Measurements from ENCODE around the gene DNAJB5. TPM values are rescaled to one million over a fixed set of nuclear protein-coding genes. Genes with fewer than 3 reads are reported as not detected.

The DNAJB5 gene
- polyA plus RNA-seq, 3 donors: 9.9 to 12.0 (median 10.0) TPM

GRCh38 chr9:34976992-34977391 is 12.6 kb upstream of the DNAJB5 start:
- no peak for DNase-seq

GRCh38 chr9:34980181-34980761 is 9.3 kb upstream of the DNAJB5 start:
- no peak for DNase-seq

DNA sequence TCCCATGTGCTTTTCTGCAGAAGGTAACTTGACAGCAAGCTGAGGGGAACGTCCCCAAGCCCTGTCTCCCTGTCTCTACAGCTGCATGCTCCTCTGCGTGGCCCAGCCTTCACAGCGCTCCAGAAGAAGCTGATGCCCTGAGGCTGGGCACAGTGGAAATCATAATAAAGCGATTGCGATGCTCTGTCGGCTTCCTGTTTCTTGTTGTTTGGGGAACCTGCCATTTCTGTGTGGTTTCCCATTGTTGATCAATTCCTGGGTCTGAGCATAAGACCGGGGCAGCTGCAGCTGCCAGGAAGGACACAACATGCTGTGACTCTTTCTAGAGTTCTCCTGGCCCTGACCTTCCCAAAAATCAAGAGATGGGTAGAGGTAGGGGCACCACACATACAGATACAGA is 7.2 kb upstream of the DNAJB5 start:
- DNase-seq: no peak

- DNase-seq: no peak
These were observed 6.3 kb upstream of the DNAJB5 start for GRCh38 chr9:34983209-34983608.

- DNase-seq: peak; percentile 78
These were observed 5.5 kb upstream of the DNAJB5 start for GRCh38 chr9:34984049-34984448.

GRCh38 chr9:34985311-34985899 is 4.1 kb upstream of the DNAJB5 start:
- DNase-seq: peak; percentile 50

GRCh38 chr9:34986540-34987047 is 3.0 kb upstream of the DNAJB5 start:
- DNase-seq: peak; percentile 43

- no peak for DNase-seq
These were observed 2.2 kb upstream of the DNAJB5 start for GRCh38 chr9:34987160-34987901.

DNA sequence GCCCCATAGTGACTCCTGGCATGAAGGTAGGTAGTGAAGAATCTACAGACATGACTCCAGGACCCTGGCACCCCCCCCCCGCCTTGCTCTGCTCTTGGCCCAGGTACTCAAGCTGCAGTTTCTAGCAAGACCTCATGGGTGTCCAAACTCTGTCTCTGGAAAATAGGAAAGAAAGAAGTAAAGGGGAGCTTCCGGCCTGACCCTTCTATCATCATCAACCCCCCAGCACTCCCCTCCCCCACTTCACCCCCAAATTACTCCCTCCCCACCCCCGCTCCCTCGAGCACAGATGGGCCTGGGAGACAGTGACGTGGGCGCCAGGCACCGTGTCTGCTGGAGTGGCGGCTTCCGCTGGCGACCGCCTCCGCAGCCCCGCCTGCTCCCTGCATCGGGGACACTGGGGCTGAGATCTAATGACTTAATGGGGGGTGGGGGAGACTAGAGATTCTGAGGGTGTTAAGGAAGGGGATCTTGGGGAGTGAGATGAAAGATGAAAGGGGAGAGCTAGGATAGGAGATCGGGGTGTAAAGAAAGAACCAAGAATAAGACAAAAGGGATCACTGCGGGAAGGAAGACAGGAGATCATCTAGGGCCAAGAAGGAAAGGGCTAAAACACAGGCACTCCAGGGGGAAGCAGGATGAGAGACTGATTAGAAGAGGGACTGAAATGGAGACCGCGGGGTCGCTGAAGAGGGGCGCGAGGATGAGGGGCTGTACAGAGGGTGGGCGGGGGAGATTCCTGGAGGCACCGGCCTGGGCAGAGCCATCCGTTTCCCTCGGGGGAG is 1.1 kb upstream of the DNAJB5 start:
- DNase-seq: no peak

GRCh38 chr9:34989946-34990635 is 546 bp downstream of the DNAJB5 start:
- DNase-seq: peak; percentile 86

DNA sequence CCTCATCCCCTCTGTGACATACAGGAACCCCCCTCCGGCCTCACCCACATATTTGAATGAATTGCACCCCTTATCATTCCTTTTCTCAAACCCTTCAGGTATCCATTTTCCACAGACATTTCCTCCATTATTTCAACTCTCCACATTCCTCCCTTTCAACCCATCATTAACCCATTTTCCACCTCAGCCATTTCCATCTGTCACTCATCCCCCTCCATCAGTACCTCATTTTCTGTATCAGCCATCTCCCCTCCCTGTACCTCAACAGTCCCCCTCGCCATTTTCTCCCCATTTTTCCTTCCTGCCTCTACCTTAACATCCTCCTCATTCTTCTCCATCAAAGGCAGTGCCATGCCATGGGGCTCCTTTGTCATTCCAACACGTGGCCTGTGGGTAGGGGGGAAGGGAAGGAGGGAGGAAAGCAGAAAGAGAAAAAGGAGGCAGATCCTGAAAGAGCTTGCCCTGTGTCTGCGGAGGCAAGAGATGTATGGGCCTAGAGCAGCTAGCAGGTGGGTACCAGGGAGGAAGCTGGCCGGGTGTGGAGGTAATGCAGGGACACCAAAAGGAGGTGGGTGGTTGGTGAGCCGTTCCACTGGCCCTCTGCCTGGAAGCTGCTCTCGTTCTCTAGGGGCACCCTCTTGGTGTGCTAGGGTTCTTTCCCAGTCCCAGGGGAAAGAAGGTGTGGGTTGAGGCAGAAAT is 1.5 kb downstream of the DNAJB5 start:
- no peak for DNase-seq

DNA sequence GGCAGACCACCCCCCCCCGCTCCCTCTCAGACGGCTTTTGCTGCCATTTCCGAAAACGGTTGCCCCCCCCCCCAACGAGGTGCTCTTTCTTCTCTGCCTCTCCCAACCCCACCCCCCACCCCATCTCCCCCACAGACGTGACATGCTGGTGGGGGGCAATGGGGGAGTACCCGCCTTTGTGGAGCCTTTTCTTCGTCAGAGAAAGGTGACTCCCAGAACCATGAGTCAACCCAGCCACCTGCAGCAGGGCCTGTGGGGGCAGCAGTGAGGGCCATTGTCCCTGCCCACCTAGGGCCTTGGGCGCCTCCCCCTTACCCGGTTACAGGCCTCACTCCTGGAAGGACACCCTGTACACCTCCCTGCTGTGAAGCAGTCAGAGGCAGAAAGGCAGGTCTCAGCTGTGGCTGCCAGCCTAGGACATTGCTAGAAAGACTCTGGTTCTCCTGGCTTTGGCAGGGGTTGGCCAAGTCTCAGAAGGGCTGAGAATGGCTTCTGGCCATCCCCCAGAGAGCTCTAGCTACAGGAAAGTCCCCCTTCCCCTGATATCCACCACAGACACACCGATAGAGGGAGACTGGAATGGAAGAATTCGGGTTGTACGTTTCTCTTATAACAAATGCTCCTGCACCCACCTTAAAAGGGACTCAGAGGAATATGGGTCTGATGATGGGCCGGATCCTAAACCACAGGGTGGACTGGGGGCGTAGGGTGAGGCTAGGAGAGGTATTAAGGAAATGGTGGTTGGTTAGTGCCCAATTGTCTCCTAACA is 2.2 kb downstream of the DNAJB5 start:
- DNase-seq: no peak

- DNase-seq: no peak
These were observed 2.9 kb downstream of the DNAJB5 start for GRCh38 chr9:34992376-34992951.

DNA sequence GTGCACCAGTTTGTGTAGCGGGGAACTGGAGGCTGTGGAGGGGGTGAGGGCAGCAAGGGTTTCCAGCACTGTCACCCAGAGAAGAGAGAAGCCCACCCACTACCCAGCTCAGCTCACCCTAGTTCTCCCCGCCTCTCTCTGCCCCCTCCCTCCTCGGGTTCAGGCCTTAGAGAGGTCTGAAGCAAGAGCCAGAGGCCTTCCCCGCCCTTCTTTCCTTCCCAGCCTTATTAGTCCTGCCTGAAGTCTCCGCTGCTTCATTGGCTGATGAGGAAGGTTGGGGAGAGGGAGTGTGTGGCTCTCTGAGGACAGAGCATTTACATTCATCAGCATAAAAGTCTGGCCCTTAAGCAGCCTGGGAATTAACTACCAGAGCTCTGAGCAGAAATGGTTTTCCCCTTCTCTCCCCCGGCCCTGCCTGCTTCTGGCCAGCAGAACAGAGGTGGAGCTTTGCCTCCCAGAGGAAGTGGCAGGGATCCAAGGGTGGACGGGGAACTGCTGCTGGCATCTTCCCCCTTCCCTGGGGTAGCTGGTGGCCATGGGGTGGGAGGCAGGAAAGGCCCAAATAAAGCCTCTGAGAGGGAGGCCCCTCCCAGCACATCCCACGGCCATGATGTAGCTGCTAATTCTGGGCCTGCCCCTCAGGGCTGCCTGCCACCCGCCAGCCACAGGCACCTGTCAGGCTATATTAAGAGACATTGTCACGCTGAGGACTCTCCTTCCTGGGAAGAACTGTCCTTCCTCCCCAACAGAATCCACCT is 4.1 kb downstream of the DNAJB5 start:
- DNase-seq: peak; percentile 42

GRCh38 chr9:34994260-34994899 is 4.8 kb downstream of the DNAJB5 start:
- DNase-seq: no peak

DNA sequence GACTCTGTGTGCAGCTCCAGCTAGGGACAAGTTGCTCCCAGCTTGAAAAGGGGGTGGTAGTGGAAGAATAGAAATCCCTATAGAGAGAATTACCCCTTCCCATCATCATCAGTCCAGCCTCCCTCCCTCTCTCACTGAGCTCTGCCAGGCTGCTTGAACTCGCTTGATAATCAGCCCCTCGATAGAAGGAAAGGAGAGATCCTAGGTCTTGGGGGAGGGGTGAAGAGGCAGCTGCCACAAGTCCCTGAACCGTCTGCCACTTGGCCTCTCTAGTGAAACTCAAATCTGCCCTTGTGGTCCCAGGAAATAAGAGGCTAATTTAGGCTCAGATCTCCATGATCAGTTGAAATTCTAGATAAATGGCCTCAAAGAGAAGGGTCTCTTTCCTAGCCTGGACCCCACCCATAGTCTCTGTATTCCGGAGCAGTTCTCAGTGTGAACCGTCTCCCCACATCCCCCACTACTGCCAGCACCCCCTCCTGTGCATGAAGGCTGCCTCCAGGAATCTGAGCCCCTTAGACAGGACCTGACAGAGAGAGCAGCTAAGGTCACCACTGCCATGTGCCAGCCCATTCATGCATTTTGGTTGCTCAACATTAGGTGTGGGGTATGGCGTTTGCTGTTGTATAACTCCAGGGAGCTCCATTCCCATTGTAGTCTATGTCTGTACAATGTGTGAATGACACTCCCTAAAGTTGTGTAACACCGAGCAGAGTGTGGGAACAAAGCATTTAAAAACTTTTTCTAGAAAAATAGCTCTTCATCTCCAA is 5.5 kb downstream of the DNAJB5 start:
- DNase-seq: no peak

DNA sequence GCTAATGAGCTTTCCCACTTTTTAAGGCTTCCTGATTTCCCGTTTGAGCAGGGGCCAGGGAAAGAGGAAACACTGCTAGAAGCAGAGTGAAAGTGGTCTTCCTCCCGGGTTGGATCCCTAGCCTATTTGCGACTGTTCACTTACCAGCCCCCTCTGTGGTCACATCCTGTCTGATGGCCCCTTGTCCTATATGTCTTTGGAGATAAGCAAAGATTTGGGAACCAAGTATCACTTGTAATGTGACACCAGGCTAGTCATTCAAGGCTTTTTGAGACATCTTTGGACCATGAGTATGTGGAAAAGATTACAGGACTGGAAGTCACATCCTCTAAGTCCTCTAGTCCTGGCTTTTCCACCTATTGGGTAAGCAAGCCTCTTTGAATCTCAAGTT is 6.1 kb downstream of the DNAJB5 start:
- no peak for DNase-seq

All from renal pelvis (tissue), 4 donors.